Activated CD8-positive, alpha-beta memory T cell treated with anti-CD3 and anti-CD28 coated beads, Interleukin-2, amount 50 U/mL, for 1 hour (primary cell): ENCODE results near the gene ARHGAP30.
"Not testable (repeated sequence)": the region's sequence is repeated elsewhere in the genome, so short reads cannot be mapped to it uniquely, and the experiment has no call there.

Source experiments
- DNase-seq: peaks from one replicate; pipeline ENCODE4 v3.0.0-alpha.2; 2020; ENCODE audit errors: extremely low read depth

Gene ARHGAP30

GRCh38 chr1:161071886-161072371 is 2.2 kb upstream of the ARHGAP30 start:
- DNase-seq: no peak

DNA sequence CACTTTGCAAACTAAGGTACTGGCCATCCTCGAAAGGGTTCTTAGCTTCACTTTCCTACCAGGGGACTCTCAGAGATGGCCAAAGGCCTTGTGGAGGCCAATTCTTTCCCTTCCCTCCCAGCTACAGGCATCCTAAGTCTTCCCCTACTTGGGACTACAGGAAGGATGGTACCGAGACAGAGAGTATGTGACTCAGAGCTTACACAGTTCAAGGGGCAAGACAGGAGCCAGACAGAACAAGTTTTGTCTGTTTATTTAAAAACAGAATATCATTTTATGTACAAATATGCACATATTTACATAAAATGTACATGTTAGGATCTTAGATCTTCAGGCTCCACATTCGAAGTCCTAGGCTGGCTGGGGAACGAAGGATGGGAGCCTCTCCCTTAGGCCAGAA is 1.1 kb upstream of the ARHGAP30 start:
- DNase-seq: no peak

DNA sequence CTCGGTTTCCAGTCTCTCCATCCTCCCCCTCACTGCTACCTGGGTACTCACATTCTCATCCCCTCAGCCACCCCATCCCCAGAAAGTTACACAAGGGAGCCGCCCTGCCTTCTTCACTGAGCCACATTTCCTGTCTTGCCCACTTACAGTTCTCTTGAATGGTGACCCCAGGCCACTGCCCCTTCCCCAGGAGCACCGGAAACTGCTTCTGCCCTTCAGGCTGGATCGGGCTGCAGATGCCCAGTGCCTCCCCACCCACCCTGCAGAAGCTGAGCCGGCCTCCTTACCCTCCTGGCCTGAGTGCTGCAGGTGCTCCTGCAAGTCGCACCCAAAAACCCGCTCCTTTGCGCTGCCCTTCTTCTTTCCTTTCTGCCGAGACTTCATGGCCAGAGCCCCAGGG is 450 bp downstream of the ARHGAP30 start:
- DNase-seq: no peak

GRCh38 chr1:161068306-161069234 is 1.1 kb downstream of the ARHGAP30 start:
- DNase-seq: peak; percentile 77

- no peak for DNase-seq
Measured at GRCh38 chr1:161066694-161067093, 3.0 kb downstream of the ARHGAP30 start.

DNA sequence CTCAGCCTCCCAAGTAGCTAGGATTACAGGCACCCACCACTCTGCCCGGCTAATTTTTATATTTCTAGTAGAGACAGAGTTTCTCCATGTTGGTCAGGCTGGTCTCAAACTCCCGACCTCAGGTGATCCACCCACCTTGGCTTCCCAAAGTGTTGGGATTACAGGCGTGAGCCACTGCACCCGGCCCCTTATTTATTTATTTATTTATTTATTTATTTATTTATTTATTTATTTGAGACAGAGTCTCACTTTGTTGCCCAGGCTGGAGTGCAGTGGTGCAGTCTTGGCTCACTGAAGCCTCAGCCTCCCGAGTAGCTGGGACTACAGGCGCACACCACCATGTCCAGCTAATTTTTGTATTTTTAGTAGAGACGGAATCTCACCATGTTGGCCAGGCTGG is 4.0 kb downstream of the ARHGAP30 start:
- not testable (repeated sequence) for DNase-seq

- not testable (repeated sequence) for DNase-seq
Measured at GRCh38 chr1:161063936-161064335, 5.8 kb downstream of the ARHGAP30 start.

DNA sequence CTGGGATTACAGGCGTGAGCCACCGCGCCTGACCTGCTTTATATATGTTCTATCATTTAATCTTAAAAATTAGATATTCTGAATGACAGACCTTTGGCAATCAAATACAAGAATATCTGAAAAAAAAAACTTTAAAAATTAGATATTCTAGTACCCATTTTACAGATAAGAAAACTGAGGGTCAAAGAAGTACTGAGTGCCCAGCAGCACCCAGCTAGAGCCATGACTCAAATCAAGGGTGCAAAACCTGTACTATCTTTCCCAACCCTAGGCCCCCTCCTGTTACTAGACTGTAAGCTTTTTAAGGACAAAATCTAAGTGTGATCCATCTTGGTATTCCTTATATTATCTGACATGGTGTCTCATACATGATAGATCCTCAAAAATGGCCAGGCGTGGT is 8.3 kb downstream of the ARHGAP30 start:
- DNase-seq: no peak

GRCh38 chr1:161059293-161059692 is 10.4 kb downstream of the ARHGAP30 start:
- no peak for DNase-seq

DNA sequence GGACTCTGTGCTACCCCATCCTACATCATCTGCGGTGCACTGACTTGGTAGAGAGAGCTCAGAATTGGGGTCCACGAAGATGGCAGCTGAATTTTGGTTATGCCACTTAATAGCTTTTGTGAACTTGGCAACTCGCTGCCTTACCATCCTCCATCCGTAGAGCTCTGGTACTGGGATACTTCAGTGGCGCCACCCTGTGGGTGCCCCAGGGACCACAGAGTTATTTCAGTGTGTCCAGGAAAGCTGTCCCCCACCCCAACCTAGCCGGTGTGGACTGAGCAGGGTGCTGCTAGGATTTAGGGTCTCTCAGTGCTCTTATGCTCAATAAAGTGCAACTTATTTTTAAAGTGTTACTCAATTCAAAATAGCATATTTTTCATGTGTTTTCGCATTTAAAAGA is 14.9 kb downstream of the ARHGAP30 start:
- no peak for DNase-seq

DNA sequence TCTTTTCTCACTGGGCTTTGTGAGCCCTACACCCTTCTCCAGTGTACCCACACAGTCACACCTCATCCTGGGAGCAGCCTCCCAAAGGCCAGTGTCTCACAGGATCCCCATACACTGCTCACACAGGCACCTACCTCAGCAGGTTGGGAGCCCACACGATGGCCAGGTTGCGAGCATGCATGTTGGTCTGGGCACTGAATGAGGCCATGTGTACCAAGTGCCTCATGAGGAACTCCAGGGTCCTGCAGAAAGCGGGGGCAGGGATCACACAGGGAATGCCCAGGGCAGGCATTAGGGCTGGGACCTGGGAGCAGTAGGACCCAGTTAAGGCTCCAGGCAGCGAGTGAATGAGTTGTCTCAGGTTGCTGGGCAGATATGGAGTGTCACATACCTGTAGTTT is 15.5 kb downstream of the ARHGAP30 start:
- no peak for DNase-seq

DNA sequence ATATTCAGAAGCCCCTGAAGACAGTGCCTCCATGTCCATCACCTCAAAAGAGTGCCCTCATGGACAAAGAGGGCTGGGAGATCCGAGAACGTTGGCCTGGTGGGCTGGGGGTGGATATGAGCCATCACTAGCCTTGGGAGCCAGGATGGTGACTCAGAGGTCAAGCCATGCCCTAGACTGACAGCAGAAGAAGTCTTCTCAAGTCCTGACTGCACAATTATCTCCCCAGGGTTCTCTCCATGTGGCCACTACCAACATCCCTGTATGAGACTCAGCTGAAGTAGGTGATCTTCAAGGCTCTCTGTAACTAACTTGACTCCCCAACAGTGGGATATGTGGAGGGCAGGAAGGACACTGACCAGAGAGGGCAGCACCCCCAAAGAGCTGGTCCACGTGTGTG is 16.8 kb downstream of the ARHGAP30 start:
- DNase-seq: no peak

GRCh38 chr1:161051219-161051618 is 18.5 kb downstream of the ARHGAP30 start:
- DNase-seq: no peak

- no peak for DNase-seq
Measured at GRCh38 chr1:161048949-161049722, 20.6 kb downstream of the ARHGAP30 start.

- DNase-seq: no peak
Measured at GRCh38 chr1:161047436-161048420, 22.0 kb downstream of the ARHGAP30 start.

DNA sequence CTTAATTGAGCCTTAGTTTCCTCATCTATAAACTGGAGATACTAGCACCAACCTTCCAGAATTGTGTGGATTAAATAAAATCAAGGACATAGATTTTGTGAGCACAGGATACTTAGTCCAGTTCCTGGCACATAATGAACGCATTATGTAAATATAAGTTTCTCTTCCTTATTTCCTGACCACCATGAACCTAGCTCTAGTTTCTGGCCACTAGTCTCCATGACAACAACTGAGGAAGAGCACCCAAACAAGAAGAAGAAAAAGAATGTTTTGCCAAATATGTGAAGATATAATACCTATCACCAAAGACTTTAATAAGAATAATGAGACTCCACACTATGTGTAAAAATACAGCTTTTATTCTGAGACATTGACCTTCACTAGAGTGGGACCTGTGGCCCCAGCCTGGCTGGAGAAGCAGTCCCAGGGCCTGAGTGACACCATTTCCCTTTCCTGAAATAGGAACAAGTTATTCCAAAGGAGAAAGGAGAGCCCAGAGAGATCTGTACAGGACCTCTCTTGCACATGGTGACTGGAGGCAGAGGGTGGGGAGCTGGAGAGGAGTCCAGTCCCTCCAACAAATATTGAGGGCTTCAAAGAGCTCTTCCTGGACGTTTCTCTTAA is 23.0 kb downstream of the ARHGAP30 start:
- DNase-seq: no peak

DNA sequence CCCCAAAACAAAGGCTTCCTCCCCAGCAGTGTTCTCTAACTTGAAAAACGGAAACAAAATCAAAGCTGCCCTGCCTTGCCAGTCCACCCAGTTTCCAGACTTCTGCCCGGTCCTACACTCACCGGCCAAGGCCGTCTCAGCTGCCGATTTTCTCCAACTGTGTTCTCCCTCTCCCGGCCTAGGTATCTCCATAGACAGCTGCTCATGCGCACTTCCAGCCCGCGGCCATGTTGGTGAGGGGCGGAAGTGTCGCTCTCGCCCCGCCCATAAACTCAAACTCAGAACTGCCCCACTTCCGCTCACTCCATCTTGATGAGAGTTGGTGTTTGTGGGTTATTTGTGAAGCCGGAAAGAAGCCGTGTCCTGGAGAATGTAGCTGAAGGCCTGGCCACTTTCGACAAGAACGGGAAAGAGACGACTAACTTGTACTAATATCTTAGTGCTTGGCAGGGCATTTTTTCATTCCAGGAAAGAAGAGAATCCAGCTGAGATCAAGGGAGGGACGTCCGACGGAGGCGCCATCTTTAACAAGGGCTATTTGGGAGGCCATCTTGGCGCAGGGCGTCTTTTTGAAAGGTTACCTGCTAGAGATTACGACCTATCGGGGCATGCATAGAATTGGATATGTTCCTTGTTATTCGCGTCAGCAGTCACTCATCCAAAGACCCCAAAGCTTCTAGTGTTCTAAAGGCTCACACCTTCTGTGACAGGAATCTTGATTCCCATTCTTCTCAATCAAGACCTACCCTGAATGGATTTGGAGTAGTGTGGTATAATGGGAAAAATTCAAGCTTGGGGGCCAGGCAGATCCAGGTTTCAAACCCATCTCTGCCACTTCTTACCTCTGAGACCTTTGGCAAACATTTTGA is 23.7 kb downstream of the ARHGAP30 start, which contains the start of gene USF1:
Gene USF1 (minus strand): TSS at position 242 of the 869 bp plus-strand sequence. CDS start 2,702 bp downstream, outside the sequence.
- peak; percentile 87 for DNase-seq

- DNase-seq: peak; percentile 37
Measured at GRCh38 chr1:161044908-161045735, 24.6 kb downstream of the ARHGAP30 start.

- no peak for DNase-seq
Measured at GRCh38 chr1:161044535-161044907, 25.2 kb downstream of the ARHGAP30 start.
